Sigmoid colon (tissue), 4 donors: ENCODE results near the gene KLRB1.

Experiments
- CTCF ChIP-seq, 4 experiments: fragments of 450-650 bp in 3 of 4; fragments of 200-600 bp in 1 of 4; IDR thresholded peaks; one replicate each; pipeline ENCODE4 v1.5.1; 2016 to 2019; ENCODE audit warnings: antibody characterized with exemption in 4 of 4, mild to moderate bottlenecking in 3 of 4, moderate library complexity in 2 of 4
- POLR2A ChIP-seq, 2 donors: fragments of 450-650 bp; IDR thresholded peaks; one replicate each; pipeline ENCODE4 v1.6.1; 2016; ENCODE audit warnings: antibody characterized with exemption in 2 of 2, mild to moderate bottlenecking in 2 of 2, moderate library complexity in 2 of 2
- POLR2AphosphoS5 ChIP-seq, 4 donors: sonication (generic); formaldehyde crosslinking; IDR thresholded peaks; one replicate each; pipeline ENCODE4 v1.6.1; 2017; ENCODE audit warnings: antibody characterized with exemption in 4 of 4

DNA sequence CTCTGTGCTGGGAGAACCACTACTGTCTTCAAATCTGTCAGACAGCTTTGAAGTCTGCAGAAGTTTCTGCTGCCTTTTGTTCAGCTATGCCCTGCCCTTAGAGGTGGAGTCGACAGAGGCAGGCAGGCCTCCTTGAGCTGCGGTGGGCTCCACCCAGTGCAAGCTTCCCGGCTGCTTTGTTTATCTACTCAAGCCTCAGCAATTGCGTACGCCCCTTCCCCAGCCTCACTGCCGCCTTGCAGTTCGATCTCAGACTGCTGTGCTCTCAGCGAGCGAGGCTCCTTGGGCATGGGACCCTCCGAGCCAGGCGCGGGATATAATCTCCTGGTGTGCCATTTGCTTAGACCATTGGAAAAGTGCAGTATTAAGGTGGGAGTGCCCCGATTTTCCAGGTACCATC is 25.1 kb upstream of the KLRB1 start:
- TF ChIP-seq CTCF (IDR thresholded peaks at IDR 0.05) (no peak), POLR2AphosphoS5 (IDR thresholded peaks at IDR 0.05) (no peak), POLR2A (IDR thresholded peaks at IDR 0.05) (no peak)
